K562 (cell line): ENCODE results near the gene AKAP6. TPM values are rescaled to one million over a fixed set of nuclear protein-coding genes. Genes with fewer than 3 reads are reported as not detected.

Experiments
- ATAC-seq: fragments of 200-7000 bp; cut with Tn5 transposase; 3 replicates; pipeline ENCODE4 v1.9.1; 2020; ENCODE audit warnings: moderate library complexity
- BruUV-seq: library from RNA; stranded (reverse); fragments of 400-500 nt; replicated peaks from 2 replicates; lab custom pipeline; 2021; lab: Mats Ljungman, UMichigan
- CTCF ChIA-PET: fragments of 300-600 bp; formaldehyde crosslinking; extraction: SDS; loops from one replicate; lab custom pipeline; 2021; ENCODE audit warnings: low intra/inter-chr PET ratio; lab: Yijun Ruan, JAX
- POLR2A ChIA-PET: fragments of 300-600, 350-650 bp; sonication (Branson Sonifier 250); formaldehyde crosslinking; extraction: SDS; loops from one replicate; lab custom pipeline; 2021; ENCODE audit warnings: antibody characterized with exemption, inconsistent platforms; lab: Yijun Ruan, JAX
- DNase-seq, 4 experiments: peaks; one replicate each; pipeline versions ENCODE4 v3.0.0 to v3.0.0-alpha.2; 2011 to 2018; ENCODE audit warnings: low spot score in 3 of 4, mixed read lengths in 3 of 4; ENCODE audit errors: extremely low read depth in 1 of 4
- FAIRE-seq: peaks from 2 replicates; lab custom pipeline; 2011; peaks lifted over from hg19 to GRCh38; lab: Jason Lieb, UNC
- H2AFZ ChIP-seq: 2 replicates; pipeline ENCODE4 v1.6.0; 2011; ENCODE audit warnings: low read depth, low read length, control low read depth, inconsistent platforms
- H3K27ac ChIP-seq: fragments of 200-600 bp; 3 replicates; pipeline ENCODE4 v1.8.0; 2011; ENCODE audit warnings: low read depth, mild to moderate bottlenecking, control low read depth, inconsistent platforms, low read length, moderate library complexity, mixed read lengths; ENCODE audit errors: extremely low read depth
- H3K27me3 ChIP-seq, 2 experiments: fragments of 300-600 bp in 1 of 2; 2 replicates in 1 of 2; 3 replicates in 1 of 2; pipeline versions ENCODE4 v1.6.0 to v1.8.0; 2011; ENCODE audit warnings: inconsistent platforms in 2 of 2, low read length in 2 of 2, mild to moderate bottlenecking in 1 of 2, mixed read lengths in 1 of 2, moderate library complexity in 1 of 2; ENCODE audit not compliant: control insufficient read depth in 2 of 2, insufficient read depth in 2 of 2
- H3K36me3 ChIP-seq: fragments of 300-600 bp; 3 replicates; pipeline ENCODE4 v1.8.0; 2011; ENCODE audit warnings: mild to moderate bottlenecking, low read length, inconsistent platforms; ENCODE audit not compliant: control insufficient read depth, insufficient read depth
- H3K4me1 ChIP-seq, 2 experiments: fragments of 200-600 bp in 1 of 2; replicated peaks in 1 of 2; 2 replicates in 1 of 2; 3 replicates in 1 of 2; pipeline versions ENCODE4 v1.5.1 to v1.8.0; 2011; ENCODE audit warnings: inconsistent platforms in 2 of 2, low read length in 2 of 2, mild to moderate bottlenecking in 1 of 2, mixed read lengths in 1 of 2, moderate library complexity in 1 of 2; ENCODE audit not compliant: control insufficient read depth in 2 of 2, insufficient read depth in 2 of 2
- H3K4me2 ChIP-seq: 2 replicates; pipeline ENCODE4 v1.6.1; 2011; ENCODE audit warnings: low read length, control low read depth, inconsistent platforms, mixed read lengths; ENCODE audit not compliant: insufficient read depth
- H3K4me3 ChIP-seq: fragments of 200-600 bp; sonication (generic), shearing (Covaris generic); 2 replicates; pipeline ENCODE4 v1.5.1; 2016; ENCODE audit warnings: control low read depth, inconsistent platforms
- H3K79me2 ChIP-seq: fragments of 200-600 bp; 3 replicates; pipeline ENCODE4 v1.8.0; 2011; ENCODE audit warnings: low read length, inconsistent platforms; ENCODE audit not compliant: control insufficient read depth, insufficient read depth
- H3K9ac ChIP-seq, 2 experiments: 2 replicates each; pipeline versions ENCODE4 v1.6.0 to v1.6.1; 2011; ENCODE audit warnings: low read depth in 2 of 2, low read length in 2 of 2, control low read depth in 1 of 2, inconsistent platforms in 1 of 2, mild to moderate bottlenecking in 1 of 2, mixed read lengths in 1 of 2; ENCODE audit not compliant: insufficient read depth in 1 of 2
- H3K9me1 ChIP-seq: one replicate; pipeline ENCODE4 v1.6.0; 2011; ENCODE audit warnings: inconsistent platforms, mild to moderate bottlenecking, low read length, moderate library complexity; ENCODE audit not compliant: control insufficient read depth, insufficient read depth
- H3K9me3 ChIP-seq: replicated peaks from 2 replicates; pipeline ENCODE4 v1.5.1; 2011; ENCODE audit warnings: low read depth, low read length, inconsistent platforms; ENCODE audit not compliant: control insufficient read depth, insufficient read depth
- H4K20me1 ChIP-seq: replicated peaks from 2 replicates; pipeline ENCODE4 v1.6.1; 2011; ENCODE audit warnings: low read length, inconsistent platforms, mixed read lengths; ENCODE audit not compliant: control insufficient read depth, insufficient read depth
- DIDO1 ChIP-seq: fragments of 450-650 bp; IDR thresholded peaks from 2 replicates; pipeline ENCODE4 v1.6.1; 2016; ENCODE audit warnings: low read depth, missing biosample characterization, missing genetic modification characterization
- HDAC8 ChIP-seq: fragments of 450-650 bp; IDR thresholded peaks from 2 replicates; pipeline ENCODE4 v1.6.1; 2016; ENCODE audit warnings: mild to moderate bottlenecking, missing genetic modification characterization, moderate library complexity, missing compliant biosample characterization
- HNRNPK ChIP-seq: fragments of 200-400 bp; formaldehyde crosslinking; IDR thresholded peaks from one replicate; pipeline ENCODE4 v1.6.1; 2018; ENCODE audit warnings: mild to moderate bottlenecking, low read depth, low read length; ENCODE audit not compliant: poor library complexity, severe bottlenecking
- MEIS2 ChIP-seq: fragments of 450-650 bp; IDR thresholded peaks from 2 replicates; pipeline ENCODE4 v1.6.1; 2014; ENCODE audit warnings: mild to moderate bottlenecking; ENCODE audit not compliant: partially characterized antibody
- MGA ChIP-seq: fragments of 450-650 bp; IDR thresholded peaks from 2 replicates; pipeline ENCODE4 v1.6.1; 2016; ENCODE audit warnings: mild to moderate bottlenecking, moderate library complexity
- SMAD1 ChIP-seq: fragments of 150-350 bp; IDR thresholded peaks from 2 replicates; pipeline ENCODE4 v1.6.1; 2014; ENCODE audit warnings: low read length, low read depth; ENCODE audit not compliant: partially characterized antibody
- SNIP1 ChIP-seq: fragments of 450-650 bp; IDR thresholded peaks from 2 replicates; pipeline ENCODE4 v1.7.1; 2017; ENCODE audit warnings: low read depth, mild to moderate bottlenecking
- ZFPM2 ChIP-seq: fragments of 250-450 bp; sonication (Bioruptor Pico); IDR thresholded peaks from 2 replicates; pipeline ENCODE4 v1.5.1; 2022; ENCODE audit warnings: mild to moderate bottlenecking
- ZNF121 ChIP-seq: sonication (generic); formaldehyde crosslinking; conservative IDR thresholded peaks from 2 replicates; pipeline ENCODE4 v1.8.0; 2022; ENCODE audit warnings: missing genetic modification reagents
- in situ Hi-C: fragments of 300-500 bp; cut with MboI; formaldehyde crosslinking; loops from 4 replicates; pipeline ENCODE4 v1.15.0; 2018; ENCODE audit warnings: inconsistent platforms, mixed read lengths
- intact Hi-C: fragments of 100-400 bp; cut with micrococcal nuclease; formaldehyde crosslinking; loops from 2 replicates; pipeline ENCODE4 v1.14.2; 2022
- polyA plus RNA-seq, 8 experiments: library from polyadenylated mRNA; depleted of rRNA in 4 of 8; stranded (reverse) in 5 of 8; unstranded in 3 of 8; fragments of >200 nt; fragmentation: Nextera tagmentation in 2 of 8; fragmentation: Illumina TruSeq in 1 of 8; extraction: Ambion mirVana in 2 of 8; extraction: Trizol in 1 of 8; gene quantifications; 2 replicates each; pipeline versions ENCODE4 v1.2.1 to v1.2.3, GENCODE V29; 2011 to 2014; ENCODE audit warnings: inconsistent platforms in 1 of 8, missing spikeins in 1 of 8
- total RNA-seq, 7 experiments: library from RNA; depleted of rRNA in 6 of 7; stranded (reverse); fragments of >200 nt in 6 of 7; fragmentation: Illumina TruSeq in 2 of 7; extraction: Trizol in 2 of 7; gene quantifications; 2 replicates each; pipeline versions ENCODE4 v1.2.1 to v1.2.3, GENCODE V29; 2011 to 2021; ENCODE audit warnings: low replicate concordance in 1 of 7

AKAP6 gene
- total and polyA plus RNA-seq, 9 of the 15 experiments (the other 6 are each of a cell fraction or from before 2014, with no cell fraction given), result 0.03 to 1.7 (median 0.48) TPM

- in situ Hi-C loops (no loop called here), intact Hi-C loops (loop anchor here (10.0 kb wide), 1 partner anchor 633 kb away; no protein-coding TSS in a partner anchor)
- Histone ChIP-seq H3K9ac (no peak overlapping the region), H3K36me3 (no peaks in the 10 kb centered on the region), H4K20me1 (no peaks in the 10 kb centered on the region), H3K27ac (no peak overlapping the region), H3K27me3 (no peaks in the 10 kb centered on the region), H3K4me2 (no peak overlapping the region), H3K79me2 (no peaks in the 10 kb centered on the region), H2AFZ (no peak overlapping the region), H3K9me1 (no peaks in the 10 kb centered on the region), H3K4me1 (no peaks in the 10 kb centered on the region), H3K9me3 (no peaks in the 10 kb centered on the region), H3K4me3 (no peak overlapping the region)
- no TSS peak for BruUV-seq
- FAIRE-seq, result no peak
- CTCF ChIA-PET, result no interaction called here
- no peak for ATAC-seq
- no peak for DNase-seq
- POLR2A ChIA-PET, result interaction anchor here (0.7 kb wide), 1 partner anchor 712 kb away, joined by 3 read pairs; no protein-coding TSS in a partner anchor
- TF ChIP-seq ZNF121 (CRISPR knock-in tag), result no peak
- TF ChIP-seq ZFPM2 (CRISPR knock-in tag), result no peak
- TF ChIP-seq MGA, result no peak
- no peak for TF ChIP-seq HNRNPK
- TF ChIP-seq MEIS2, result no peak
- no peak for TF ChIP-seq DIDO1
- TF ChIP-seq HDAC8, result no peak
- TF ChIP-seq SNIP1, result no peak
- TF ChIP-seq SMAD1, result no peak
These were observed 238.7 kb downstream of the AKAP6 start for GRCh38 chr14:32567543-32568384.
